Measurements from ENCODE around the gene CDRT4. TPM values are rescaled to one million over a fixed set of nuclear protein-coding genes. Genes with fewer than 3 reads are reported as not detected.

The CDRT4 gene
- 2.1 and 4.1 TPM in 2 replicates for total RNA-seq

GRCh38 chr17:15467592-15467991 is at the start of gene CDRT4:
TSS of gene CDRT4 (minus strand) at chr17:15467621. CDS start at chr17:15440238, 27,383 bp downstream.

Other genes with a start within 250 kb of the CDRT4 start
- gene PMP22, start 202.3 kb downstream of the CDRT4 start, total RNA-seq = 43.5 and 54.1 TPM in 2 replicates
- gene TEKT3, start 126.0 kb downstream of the CDRT4 start, total RNA-seq = 0.11 and 1.00 TPM in 2 replicates
- gene TVP23C, start 95.9 kb upstream of the CDRT4 start, total RNA-seq = 24.2 and 47.6 TPM in 2 replicates
- 0.62 and 0.89 TPM in 2 replicates for gene FBXW10B, start 152.1 kb upstream of the CDRT4 start, total RNA-seq
- 43.2 and 70.1 TPM in 2 replicates for gene TRIM16, start 216.7 kb upstream of the CDRT4 start, total RNA-seq
- 35.9 and 48.5 TPM in 2 replicates for gene ZNF286A, start 232.1 kb upstream of the CDRT4 start, total RNA-seq